ENCODE data around the gene MAGEF1.

MAGEF1 gene

GRCh38 chr3:184750349-184751083 is 38.7 kb upstream of the MAGEF1 start:
- H3K27ac ChIP-seq = no peak overlapping the region
- no peak for DNase-seq
- TF ChIP-seq CTCF (IDR thresholded peaks at IDR 0.05; ENCODE audit: low read depth, low read length, missing control alignments) = no peak
- no peaks in the 10 kb centered on the region for H3K36me3 ChIP-seq (replicated peaks)
- in situ Hi-C loops (cut with HindIII; ENCODE audit: low pct_ligation_motif_present, low sequenced_read_pairs) = no loop called here
- no peak overlapping the region for H3K4me3 ChIP-seq (ENCODE audit: low read depth, low read length)
- peaks cover 5% of the 10 kb centered on the region for H3K27me3 ChIP-seq (replicated peaks)

GRCh38 chr3:184749168-184749744 is 37.4 kb upstream of the MAGEF1 start:
- in situ Hi-C loops (cut with HindIII; ENCODE audit: low pct_ligation_motif_present, low sequenced_read_pairs) = no loop called here
- Histone ChIP-seq H3K36me3 (replicated peaks) (no peaks in the 10 kb centered on the region), H3K27ac (no peak overlapping the region), H3K4me3 (ENCODE audit: low read depth, low read length) (no peak overlapping the region), H3K27me3 (replicated peaks) (peaks cover 5% of the 10 kb centered on the region)
- TF ChIP-seq CTCF (IDR thresholded peaks at IDR 0.05; ENCODE audit: low read depth, low read length, missing control alignments) = no peak
- no peak for DNase-seq

GRCh38 chr3:184748219-184749135 is 36.6 kb upstream of the MAGEF1 start:
- Histone ChIP-seq H3K4me3 (ENCODE audit: low read depth, low read length) (no peak overlapping the region), H3K27me3 (replicated peaks) (peaks cover 5% of the 10 kb centered on the region), H3K27ac (no peak overlapping the region), H3K36me3 (replicated peaks) (no peaks in the 10 kb centered on the region)
- DNase-seq = no peak
- in situ Hi-C loops (cut with HindIII; ENCODE audit: low pct_ligation_motif_present, low sequenced_read_pairs) = no loop called here
- TF ChIP-seq CTCF (IDR thresholded peaks at IDR 0.05; ENCODE audit: low read depth, low read length, missing control alignments) = peak; percentile 58

GRCh38 chr3:184746131-184747120 is 34.6 kb upstream of the MAGEF1 start:
- H3K36me3 ChIP-seq (replicated peaks) = no peaks in the 10 kb centered on the region
- H3K27me3 ChIP-seq (replicated peaks) = peaks cover 5% of the 10 kb centered on the region
- no peak for DNase-seq
- H3K4me3 ChIP-seq (ENCODE audit: low read depth, low read length) = no peak overlapping the region
- no peak overlapping the region for H3K27ac ChIP-seq
- in situ Hi-C loops (cut with HindIII; ENCODE audit: low pct_ligation_motif_present, low sequenced_read_pairs) = no loop called here
- TF ChIP-seq CTCF (IDR thresholded peaks at IDR 0.05; ENCODE audit: low read depth, low read length, missing control alignments) = no peak

GRCh38 chr3:184745526-184745925 is 33.7 kb upstream of the MAGEF1 start:
- Histone ChIP-seq H3K4me3 (ENCODE audit: low read depth, low read length) (no peak overlapping the region), H3K27me3 (replicated peaks) (peaks cover 5% of the 10 kb centered on the region)

More at GRCh38 chr3:184745526-184745925, 33.7 kb upstream of the MAGEF1 start:
- Histone ChIP-seq H3K36me3 (replicated peaks) (no peaks in the 10 kb centered on the region), H3K27ac (no peak overlapping the region)
- DNase-seq = no peak
- no peak for TF ChIP-seq CTCF (IDR thresholded peaks at IDR 0.05; ENCODE audit: low read depth, low read length, missing control alignments)
- in situ Hi-C loops (cut with HindIII; ENCODE audit: low pct_ligation_motif_present, low sequenced_read_pairs) = no loop called here

All from brain microvascular endothelial cell (primary cell).